ENCODE results near the gene PHLDA2. TPM values are rescaled to one million over a fixed set of nuclear protein-coding genes. Genes with fewer than 3 reads are reported as not detected.
A peak's percentile ranks its signal among the peaks of the same experiment; 100 is the strongest.

Gene PHLDA2
- total and polyA plus RNA-seq, 2 donors (not counting 3 experiments of a cell fraction or from before 2014, with no cell fraction given) = 38.5 to 44.5 TPM

GRCh38 chr11:2951231-2952110, 22.3 kb upstream of the PHLDA2 start:
- dilution Hi-C loops (cut with MboI; ENCODE audit: extremely low pct_ligation_motif_present, low sequenced_read_pairs) = no loop called here
- TSS peak; percentile 85 for BruUV-seq (replicated peaks)
- H3K36me3 ChIP-seq (ENCODE audit: control insufficient read depth in 2 of 2, extremely low read depth in 1 of 2, insufficient read depth in 2 of 2, low read length in 2 of 2) = peaks cover 34 to 48% of the 10 kb centered on the region in 2 experiments
- no peaks in the 10 kb centered on the region for H3K9me1 ChIP-seq (replicated peaks; ENCODE audit: control insufficient read depth, extremely low read depth, insufficient read depth, low read length)
- POLR2A ChIA-PET = interaction anchor here (0.6 kb wide), 1 partner anchor 17 kb away, joined by 3 read pairs; no protein-coding TSS in a partner anchor
- FAIRE-seq = peak; percentile 79
- peak overlapping the region; percentile 33 for H3K9ac ChIP-seq (replicated peaks; ENCODE audit: extremely low read depth, insufficient read depth, low read length)
- H3K4me3 ChIP-seq (replicated peaks in 1 of 3; ENCODE audit: insufficient read depth in 1 of 3, low read depth in 1 of 3, low read length in 3 of 3) = peak overlapping the region in 1 of 3 experiments; percentile 24
- intact Hi-C loops (cut with micrococcal nuclease) = loop anchor here (2.0 kb wide), 2 partner anchors 39 to 419 kb away; no protein-coding TSS in a partner anchor
- TF ChIP-seq MYC (IDR thresholded peaks at IDR 0.05; ENCODE audit: low read depth, low read length) (no peak), JUN (IDR thresholded peaks at IDR 0.05; ENCODE audit: borderline replicate concordance, insufficient read depth, insufficient read length, low read depth) (peak; percentile 78), CTCF (IDR thresholded peaks at IDR 0.05; ENCODE audit: extremely low read depth in 1 of 2, insufficient read depth in 1 of 2, low read depth in 1 of 2, low read length in 2 of 2) (no peak), POLR2A (IDR thresholded peaks at IDR 0.05; ENCODE audit: low read depth, low read length) (peak; percentile 42), EZH2 (IDR thresholded peaks at IDR 0.05; ENCODE audit: borderline replicate concordance, low read depth, low read length, severe bottlenecking) (no peak), FOS (IDR thresholded peaks at IDR 0.05; ENCODE audit: borderline replicate concordance, insufficient read depth, low read length) (peak; percentile 74), MAX (IDR thresholded peaks at IDR 0.05; ENCODE audit: insufficient read depth, insufficient read length) (peak; percentile 11), GATA2 (IDR thresholded peaks at IDR 0.05; ENCODE audit: insufficient read depth, insufficient read length, low read depth, low read length) (peak; percentile 42), POLR2AphosphoS5 (IDR thresholded peaks at IDR 0.05; ENCODE audit: insufficient read depth, low read depth, low read length) (peak; percentile 40)
- no peaks in the 10 kb centered on the region for H3K9me3 ChIP-seq (replicated peaks; ENCODE audit: control insufficient read depth, insufficient read depth, low read length)
- no peaks in the 10 kb centered on the region for H3K27me3 ChIP-seq (ENCODE audit: control insufficient read depth in 2 of 2, insufficient read depth in 2 of 2, low read length in 2 of 2)
- CTCF ChIA-PET = interaction anchor here (0.6 to 2.0 kb wide), 5 partner anchors 18 to 420 kb away, joined by 3 to 7 read pairs (median 3); no protein-coding TSS in a partner anchor
- H3K4me1 ChIP-seq (ENCODE audit: control insufficient read depth, extremely low read depth, insufficient read depth, low read length) = peaks cover 35% of the 10 kb centered on the region
- H3K27ac ChIP-seq (ENCODE audit: insufficient read depth, low read depth, low read length) = peak overlapping the region; percentile 81
- H4K20me1 ChIP-seq (replicated peaks; ENCODE audit: control insufficient read depth, extremely low read depth, insufficient read depth, low read length) = no peaks in the 10 kb centered on the region
- DNase-seq (ENCODE audit: low read depth, low spot score) = peak; percentile 74
- peak overlapping the region; percentile 71 for H3K4me2 ChIP-seq (ENCODE audit: insufficient read depth, low read length)
- H3K79me2 ChIP-seq (ENCODE audit: control insufficient read depth, insufficient read depth, low read length) = peaks cover 23% of the 10 kb centered on the region
- H2AFZ ChIP-seq (ENCODE audit: low read depth, low read length) = no peak overlapping the region

Measured in endothelial cell of umbilical vein (primary cell).